ENCODE measurements around the gene HDDC2.

HDDC2 gene
- total RNA-seq = 8.5 to 33.4 (median 23.5) reads per million in 18 experiments

- peak; percentile 57 to 73 for DNase-seq
These were observed at the start of gene HDDC2 for GRCh38 chr6:125301435-125302391. Gene HDDC2 (minus strand): TSS chr6:125301967. CDS start chr6:125301932, 35 bp downstream.

- DNase-seq = no peak
These were observed 45.3 kb upstream of the HDDC2 start for GRCh38 chr6:125346926-125347563.

GRCh38 chr6:125346201-125346925 is 44.6 kb upstream of the HDDC2 start:
- no peak for DNase-seq

- no peak for DNase-seq
These were observed 39.7 kb upstream of the HDDC2 start for GRCh38 chr6:125341460-125341859.

- DNase-seq = no peak
These were observed 39.2 kb upstream of the HDDC2 start for GRCh38 chr6:125340991-125341390.

- DNase-seq = no peak
These were observed 38.5 kb upstream of the HDDC2 start for GRCh38 chr6:125340175-125340835.

- DNase-seq = no peak
These were observed 37.9 kb upstream of the HDDC2 start for GRCh38 chr6:125339653-125340052.

- DNase-seq = no peak
These were observed 36.6 kb upstream of the HDDC2 start for GRCh38 chr6:125338381-125338780.

GRCh38 chr6:125337706-125338105 is 35.9 kb upstream of the HDDC2 start:
- no peak for DNase-seq

GRCh38 chr6:125332664-125333063 is 30.9 kb upstream of the HDDC2 start:
- no peak for DNase-seq

GRCh38 chr6:125325586-125325985 is 23.8 kb upstream of the HDDC2 start:
- no peak for DNase-seq

- DNase-seq = no peak
These were observed 21.6 kb upstream of the HDDC2 start for GRCh38 chr6:125323376-125323775.

- DNase-seq = no peak
These were observed 14.9 kb upstream of the HDDC2 start for GRCh38 chr6:125316621-125317020.

GRCh38 chr6:125315548-125315947 is 13.8 kb upstream of the HDDC2 start:
- DNase-seq = no peak

- peak; percentile 73 to 76 for DNase-seq
These were observed 12.3 kb upstream of the HDDC2 start for GRCh38 chr6:125314009-125314581.

- DNase-seq = no peak
These were observed 11.2 kb upstream of the HDDC2 start for GRCh38 chr6:125312950-125313349.

GRCh38 chr6:125312478-125312877 is 10.7 kb upstream of the HDDC2 start:
- DNase-seq = no peak

GRCh38 chr6:125310994-125311649 is 9.4 kb upstream of the HDDC2 start:
- DNase-seq = peak; percentile 41 to 67

GRCh38 chr6:125307964-125308615 is 6.3 kb upstream of the HDDC2 start:
- DNase-seq = no peak

- peak; percentile 3 to 18 for DNase-seq
These were observed 5.5 kb upstream of the HDDC2 start for GRCh38 chr6:125307150-125307838.
